HCT116 (cell line): ENCODE measurements around the gene EIF3K. TPM values are rescaled to one million over a fixed set of nuclear protein-coding genes. Genes with fewer than 3 reads are reported as not detected.
"Not testable (repeated sequence)": the region's sequence is repeated elsewhere in the genome, so short reads cannot be mapped to it uniquely, and the experiment has no call there.

Experiments
- ATAC-seq: fragments of 200-7000 bp; cut with Tn5 transposase; 2 replicates; pipeline ENCODE4 v1.9.1; 2020; ENCODE audit warnings: mild to moderate bottlenecking, moderate library complexity
- BruUV-seq: library from RNA; stranded (reverse); fragments of 400-500 nt; replicated peaks from 2 replicates; lab custom pipeline; 2021; lab: Mats Ljungman, UMichigan
- CTCF ChIA-PET: fragments of 300-600 bp; sonication (Branson Sonifier 250); formaldehyde crosslinking; loops from one replicate; lab custom pipeline; 2021; ENCODE audit warnings: antibody characterized with exemption; lab: Charles Lee
- POLR2A ChIA-PET: fragments of 300-600, 350-600 bp; sonication (Branson Sonifier 250); formaldehyde crosslinking; loops from one replicate; lab custom pipeline; 2021; ENCODE audit warnings: antibody characterized with exemption; lab: Charles Lee
- RAD21 ChIA-PET, 2 experiments: fragments of 300-600 bp; sonication (Branson Sonifier 250); formaldehyde crosslinking; loops; one replicate each; lab custom pipeline; 2023; ENCODE audit warnings: low total read pairs in 2 of 2; ENCODE audit not compliant: uncharacterized antibody in 2 of 2, unreplicated experiment in 2 of 2, low non-redundant PET in 1 of 2; lab: Charles Lee
- DNase-seq: peaks from one replicate; pipeline ENCODE4 v3.0.0-alpha.2; 2010; ENCODE audit warnings: low read depth, low spot score
- H2AFZ ChIP-seq: fragments of 200-600 bp; shearing (Covaris generic), sonication (generic); 2 replicates; pipeline ENCODE4 v1.6.1; 2017; ENCODE audit warnings: low read depth, mixed run types, mixed read lengths, antibody characterized with exemption, low read length; ENCODE audit not compliant: poor library complexity, severe bottlenecking
- H3K27ac ChIP-seq: 2 replicates; pipeline ENCODE4 v1.5.1; 2012; ENCODE audit warnings: low read depth, low read length
- H3K27me3 ChIP-seq: fragments of 200-600 bp; sonication (generic); 2 replicates; pipeline ENCODE4 v1.6.1; 2016; ENCODE audit warnings: mixed run types, low read length, mixed read lengths; ENCODE audit not compliant: insufficient read depth
- H3K36me3 ChIP-seq, 2 experiments: fragments of 200-500 bp in 1 of 2; fragments of 200-600 bp in 1 of 2; sonication (Bioruptor generic) in 1 of 2; sonication (generic) in 1 of 2; 2 replicates each; pipeline versions ENCODE4 v1.5.1 to v1.6.1; 2014 to 2016; ENCODE audit warnings: low read length in 2 of 2, inconsistent platforms in 1 of 2, mixed read lengths in 1 of 2, mixed run types in 1 of 2; ENCODE audit not compliant: insufficient read depth in 2 of 2, control insufficient read depth in 1 of 2
- H3K4me1 ChIP-seq, 2 experiments: fragments of 200-600 bp in 1 of 2; sonication (generic) in 1 of 2; 2 replicates each; pipeline versions ENCODE4 v1.5.1 to v1.6.1; 2012 to 2017; ENCODE audit warnings: low read length in 2 of 2, inconsistent platforms in 1 of 2, mild to moderate bottlenecking in 1 of 2, mixed read lengths in 1 of 2, mixed run types in 1 of 2, moderate library complexity in 1 of 2; ENCODE audit not compliant: insufficient read depth in 2 of 2, control insufficient read depth in 1 of 2
- H3K4me2 ChIP-seq: fragments of 200-600 bp; sonication (generic); 2 replicates; pipeline ENCODE4 v1.6.1; 2017; ENCODE audit warnings: mixed run types, low read length, mixed read lengths
- H3K4me3 ChIP-seq, 2 experiments: fragments of 200-600 bp in 1 of 2; sonication (generic) in 1 of 2; replicated peaks in 1 of 2; 2 replicates each; pipeline ENCODE4 v1.5.1; 2011 to 2016; ENCODE audit warnings: low read length in 2 of 2, control low read depth in 1 of 2, low read depth in 1 of 2, mild to moderate bottlenecking in 1 of 2, mixed read lengths in 1 of 2, mixed run types in 1 of 2
- H3K79me2 ChIP-seq: fragments of 200-600 bp; sonication (generic); 2 replicates; pipeline ENCODE4 v1.6.1; 2017; ENCODE audit warnings: mild to moderate bottlenecking, mixed run types, low read length, moderate library complexity, mixed read lengths; ENCODE audit not compliant: insufficient read depth
- H3K9ac ChIP-seq: fragments of 200-600 bp; sonication (generic); 2 replicates; pipeline ENCODE4 v1.6.1; 2016; ENCODE audit warnings: low read length, mixed read lengths
- H3K9me2 ChIP-seq: fragments of 200-600 bp; sonication (generic), shearing (Covaris generic); 2 replicates; pipeline ENCODE4 v1.6.1; 2017; ENCODE audit warnings: mixed run types, mild to moderate bottlenecking, moderate library complexity; ENCODE audit not compliant: insufficient read depth
- H3K9me3 ChIP-seq, 2 experiments: fragments of 200-500 bp in 1 of 2; fragments of 200-600 bp in 1 of 2; sonication (Bioruptor generic) in 1 of 2; sonication (generic) in 1 of 2; 2 replicates each; pipeline ENCODE4 v1.6.1; 2014 to 2017; ENCODE audit warnings: low read length in 2 of 2, mixed read lengths in 2 of 2, inconsistent platforms in 1 of 2, low read depth in 1 of 2, mild to moderate bottlenecking in 1 of 2, mixed run types in 1 of 2, moderate library complexity in 1 of 2; ENCODE audit not compliant: control insufficient read depth in 1 of 2, insufficient read depth in 1 of 2
- H4K20me1 ChIP-seq: fragments of 200-600 bp; sonication (generic), shearing (Covaris generic); 2 replicates; pipeline ENCODE4 v1.6.1; 2017; ENCODE audit warnings: mixed run types, mild to moderate bottlenecking, moderate library complexity; ENCODE audit not compliant: insufficient read depth
- ATF3 ChIP-seq: IDR thresholded peaks from 2 replicates; pipeline ENCODE4 v1.6.1; 2012
- CBX3 ChIP-seq: IDR thresholded peaks from 2 replicates; pipeline ENCODE4 v1.6.1; 2012; ENCODE audit warnings: low read depth
- CEBPB ChIP-seq: IDR thresholded peaks from 2 replicates; pipeline ENCODE4 v1.6.1; 2012; ENCODE audit warnings: low read depth
- EGR1 ChIP-seq: IDR thresholded peaks from 2 replicates; pipeline ENCODE4 v1.6.1; 2012; ENCODE audit warnings: low read depth
- ELF1 ChIP-seq: IDR thresholded peaks from 2 replicates; pipeline ENCODE4 v1.6.1; 2012; ENCODE audit warnings: low read depth, borderline replicate concordance
- EZH2 ChIP-seq: fragments of 200-600 bp; sonication (generic); IDR thresholded peaks from 2 replicates; pipeline ENCODE4 v1.6.1; 2017; ENCODE audit warnings: antibody characterized with exemption, mixed run types
- EZH2phosphoT487 ChIP-seq: fragments of 200-600 bp; IDR thresholded peaks from 2 replicates; pipeline ENCODE4 v1.6.1; 2018; ENCODE audit warnings: antibody characterized with exemption, borderline replicate concordance
- FOSL1 ChIP-seq: IDR thresholded peaks from 2 replicates; pipeline ENCODE4 v1.6.1; 2012; ENCODE audit warnings: low read depth
- POLR2A ChIP-seq: IDR thresholded peaks from 2 replicates; pipeline ENCODE4 v1.7.0; 2011; ENCODE audit warnings: borderline replicate concordance; ENCODE audit not compliant: insufficient read depth, insufficient read length; ENCODE audit errors: extremely low read depth
- POLR2AphosphoS5 ChIP-seq: IDR thresholded peaks from 2 replicates; pipeline ENCODE4 v1.6.1; 2011; ENCODE audit warnings: mild to moderate bottlenecking, low read depth, low read length, moderate library complexity
- RAD21 ChIP-seq: IDR thresholded peaks from 2 replicates; pipeline ENCODE4 v1.6.1; 2012; ENCODE audit warnings: low read depth, mild to moderate bottlenecking
- SIN3A ChIP-seq: IDR thresholded peaks from 2 replicates; pipeline ENCODE4 v1.6.1; 2012; ENCODE audit warnings: low read depth
- SP1 ChIP-seq: IDR thresholded peaks from 2 replicates; pipeline ENCODE4 v1.6.1; 2012; ENCODE audit warnings: low read depth
- SRF ChIP-seq: IDR thresholded peaks from 2 replicates; pipeline ENCODE4 v1.6.1; 2012; ENCODE audit warnings: low read depth
- TCF7L2 ChIP-seq: IDR thresholded peaks from 2 replicates; pipeline ENCODE4 v1.7.0; 2011; ENCODE audit warnings: borderline replicate concordance, inconsistent platforms; ENCODE audit not compliant: insufficient read depth, insufficient read length; ENCODE audit errors: extremely low read depth
- YY1 ChIP-seq: IDR thresholded peaks from 2 replicates; pipeline ENCODE4 v1.6.1; 2011; ENCODE audit warnings: low read length, low read depth, moderate library complexity, mild to moderate bottlenecking; ENCODE audit not compliant: insufficient replicate concordance; ENCODE audit errors: extremely low read depth
- ZNF274 ChIP-seq: fragments of 200-500 bp; sonication (Bioruptor generic); IDR thresholded peaks from 2 replicates; pipeline ENCODE4 v1.6.1; 2014; ENCODE audit warnings: mild to moderate bottlenecking, low read depth, low read length, inconsistent platforms
- intact Hi-C: fragments of 100-400 bp; cut with micrococcal nuclease; formaldehyde crosslinking; loops from 2 replicates; pipeline ENCODE4 v1.10.0; 2022
- total RNA-seq: library from RNA; stranded (reverse); gene quantifications from one replicate; pipeline ENCODE4 v1.2.1, GENCODE V29; 2021; ENCODE audit not compliant: unreplicated experiment

EIF3K gene
- total RNA-seq, 1 experiment from 2014 or later = 313 TPM

GRCh38 chr19:38571682-38572081, 47.3 kb upstream of the EIF3K start:
- Histone ChIP-seq H3K4me1 (0 out of 4 replicates have a peak, but pooled peaks cover 0 to 3% of the 10 kb centered on the region in 2 experiments), H4K20me1 (no peaks in the 10 kb centered on the region), H3K4me2 (no peak overlapping the region), H3K27me3 (no peaks in the 10 kb centered on the region), H3K9me2 (no peaks in the 10 kb centered on the region), H3K9me3 (no peaks in the 10 kb centered on the region), H3K79me2 (no peaks in the 10 kb centered on the region), H3K36me3 (no peaks in the 10 kb centered on the region), H2AFZ (no peak overlapping the region), H3K27ac (no peak overlapping the region), H3K4me3 (no peak overlapping the region), H3K9ac (no peak overlapping the region)
- ChIA-PET RAD21 (no interaction called here), POLR2A (interaction anchor here (0.8 kb wide), 1 partner anchor 28 kb away, joined by 3 read pairs; no protein-coding TSS in a partner anchor), CTCF (no interaction called here)
- no peak for DNase-seq
- ATAC-seq = peak; percentile 45; the same call in 1 of the 2 replicates
- intact Hi-C loops = no loop called here
- no TSS peak for BruUV-seq
- TF ChIP-seq ELF1 (no peak), SRF (no peak), FOSL1 (no peak), SP1 (no peak), ZNF274 (no peak)

- no peaks in the 10 kb centered on the region for H3K36me3 ChIP-seq
- no TSS peak for BruUV-seq
- H4K20me1 ChIP-seq = no peaks in the 10 kb centered on the region
- no peak overlapping the region for H3K4me3 ChIP-seq
- no peaks in the 10 kb centered on the region for H3K9me3 ChIP-seq
- H2AFZ ChIP-seq = no peak overlapping the region
- TF ChIP-seq POLR2AphosphoS5 (no peak), EZH2phosphoT487 (no peak), ATF3 (no peak), POLR2A (no peak), SP1 (no peak), ZNF274 (no peak), FOSL1 (no peak), ELF1 (no peak), RAD21 (no peak), SRF (no peak), EGR1 (no peak), TCF7L2 (no peak), SIN3A (no peak), YY1 (no peak), CEBPB (no peak), EZH2 (no peak), CBX3 (no peak)
- TF ChIP-seq, all 23 proteins: peak for 0
- intact Hi-C loops = no loop called here
- CTCF ChIA-PET = no interaction called here
- H3K4me2 ChIP-seq = no peak overlapping the region
- no peak overlapping the region for H3K9ac ChIP-seq
- H3K9me2 ChIP-seq = no peaks in the 10 kb centered on the region
- POLR2A ChIA-PET = no interaction called here
- no peak overlapping the region for H3K27ac ChIP-seq
- no peaks in the 10 kb centered on the region for H3K4me1 ChIP-seq
- H3K79me2 ChIP-seq = no peaks in the 10 kb centered on the region
- H3K27me3 ChIP-seq = no peaks in the 10 kb centered on the region
- RAD21 ChIA-PET = no interaction called here
- no peak for DNase-seq
- no peak for ATAC-seq
Measured at GRCh38 chr19:38577826-38578225, 41.2 kb upstream of the EIF3K start.

- CTCF ChIA-PET, H3K27me3 ChIP-seq, DNase-seq, intact Hi-C loops, H3K27ac ChIP-seq, H3K9me3 ChIP-seq, H3K4me3 ChIP-seq, H3K9me2 ChIP-seq, H2AFZ ChIP-seq, H3K36me3 ChIP-seq, POLR2A ChIA-PET, H3K79me2 ChIP-seq, H4K20me1 ChIP-seq, H3K9ac ChIP-seq, ATAC-seq, H3K4me2 ChIP-seq, H3K4me1 ChIP-seq, RAD21 ChIA-PET, BruUV-seq: not testable (repeated sequence)
Measured at GRCh38 chr19:38579304-38579703, 39.7 kb upstream of the EIF3K start.
